DMS53 treated with DMSO at 0.1 percent for 48 hours (cell line): ENCODE measurements around the gene ZCCHC2.
A peak's percentile ranks its signal among the peaks of the same experiment; 100 is the strongest.

Experiments used
- DNase-seq: peaks from one replicate; lab custom pipeline; 2025; ENCODE audit not compliant: unreplicated experiment; lab: John Stamatoyannopoulos, UW

Gene ZCCHC2

DNA sequence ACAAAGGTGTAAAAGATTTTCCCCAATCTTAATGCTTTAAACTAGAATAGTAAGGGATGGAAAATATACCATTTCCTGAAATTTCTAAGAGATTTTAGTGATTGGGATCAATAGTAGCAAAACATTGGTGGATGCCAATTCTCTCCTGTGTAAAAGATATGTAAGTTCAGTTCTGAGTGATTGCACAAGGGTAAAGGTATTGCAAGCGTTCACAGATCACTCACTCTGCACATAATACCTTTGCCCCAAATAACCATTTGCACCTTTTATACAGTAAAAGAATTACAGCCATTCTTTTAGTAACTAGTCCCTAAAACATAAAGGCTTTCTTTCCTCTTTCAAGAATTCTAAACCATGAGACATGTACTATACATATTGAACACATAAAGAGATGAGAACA, 13.0 kb upstream of the ZCCHC2 start:
- no peak for DNase-seq

DNA sequence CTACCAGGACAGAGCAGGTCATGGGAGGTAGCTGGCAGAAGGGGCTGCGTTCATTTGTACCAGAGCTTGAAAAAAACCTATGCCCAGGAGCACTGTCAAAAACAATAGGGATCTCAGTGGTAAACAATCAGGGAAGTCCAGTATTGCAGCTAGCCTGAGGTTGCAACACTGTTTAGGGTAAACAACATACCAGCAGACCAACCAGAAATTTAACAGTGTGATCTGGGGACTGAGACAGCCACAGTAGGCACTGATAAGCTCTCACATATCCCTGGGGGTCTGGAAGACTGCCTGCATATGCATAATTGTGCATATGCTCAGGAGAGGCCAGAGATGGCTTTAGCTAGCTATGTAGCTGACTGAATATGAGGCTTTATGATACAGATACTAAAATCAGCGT, 12.0 kb upstream of the ZCCHC2 start:
- DNase-seq = no peak

DNA sequence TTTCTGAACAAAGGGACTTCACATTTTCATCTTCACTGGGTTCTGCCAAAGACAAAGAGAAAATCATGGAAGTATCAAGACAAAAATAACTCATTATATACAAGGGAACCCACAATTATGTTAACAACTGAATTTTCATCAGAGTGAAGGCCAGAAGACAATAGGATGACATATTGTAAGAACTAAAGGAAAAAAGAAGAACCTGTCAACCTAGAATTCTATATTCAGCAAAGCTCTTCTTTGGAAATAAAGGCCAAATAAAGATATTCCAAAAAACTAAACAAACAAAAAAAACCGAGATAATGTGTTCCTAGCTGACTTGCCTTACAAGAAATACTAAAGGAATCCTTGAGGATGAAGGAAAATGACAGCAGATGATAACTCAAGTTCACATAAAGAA, 10.3 kb upstream of the ZCCHC2 start:
- DNase-seq = no peak

DNA sequence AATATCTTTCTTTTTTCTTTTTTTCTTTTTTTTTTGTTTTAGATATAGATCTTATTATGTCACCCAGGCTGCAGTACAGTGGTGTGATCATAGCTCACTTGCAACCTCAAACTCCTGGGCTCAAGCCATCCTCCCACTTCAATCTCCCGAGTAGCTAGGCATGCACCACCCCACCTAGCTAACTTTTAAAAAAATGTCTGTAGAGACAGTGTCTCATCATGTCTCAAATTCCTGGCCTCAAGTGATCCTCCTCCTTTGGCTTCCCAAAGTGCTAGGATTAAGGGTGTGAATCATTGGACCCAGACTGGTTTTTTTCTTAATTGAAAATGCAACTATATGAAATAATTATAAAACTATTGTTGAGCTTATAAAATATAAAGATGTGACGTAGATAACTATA, 9.8 kb upstream of the ZCCHC2 start:
- no peak for DNase-seq

DNA sequence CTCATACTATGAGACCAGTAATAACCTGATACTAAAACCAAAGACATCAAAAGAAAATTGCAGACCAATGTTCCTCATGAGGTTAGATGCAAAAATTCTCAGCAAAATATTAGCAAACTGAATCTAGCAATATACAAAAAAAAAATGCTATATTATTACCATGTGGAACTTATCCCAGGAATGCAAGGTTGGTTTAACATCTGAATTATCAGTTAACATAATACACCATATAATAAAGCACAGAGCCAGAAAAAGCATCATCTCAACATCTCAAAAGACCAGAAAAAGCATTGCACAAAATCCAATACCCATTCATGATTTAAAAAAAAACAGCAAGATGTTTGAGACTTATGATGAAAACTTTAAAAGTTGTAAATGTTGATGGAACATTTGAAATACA, 8.3 kb upstream of the ZCCHC2 start:
- DNase-seq = no peak

DNA sequence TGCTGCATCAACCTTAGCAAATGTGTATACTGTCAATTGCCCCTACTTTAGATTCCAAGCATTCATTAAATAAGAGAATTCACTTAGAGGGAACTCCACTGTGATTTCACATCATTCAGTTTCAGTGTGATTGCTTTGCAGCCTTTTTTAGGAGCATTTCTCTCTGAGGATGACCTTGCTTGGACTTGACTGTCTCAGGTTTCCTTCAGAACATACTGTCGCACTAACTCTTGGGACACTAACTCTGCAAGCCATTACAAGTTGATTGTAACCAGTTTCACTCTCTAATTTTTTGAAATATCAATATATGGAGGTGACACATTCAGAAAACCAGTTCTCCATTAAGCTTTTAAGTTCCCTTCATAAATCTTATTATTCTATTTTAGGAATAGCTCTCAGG, 6.6 kb upstream of the ZCCHC2 start:
- DNase-seq = no peak

DNA sequence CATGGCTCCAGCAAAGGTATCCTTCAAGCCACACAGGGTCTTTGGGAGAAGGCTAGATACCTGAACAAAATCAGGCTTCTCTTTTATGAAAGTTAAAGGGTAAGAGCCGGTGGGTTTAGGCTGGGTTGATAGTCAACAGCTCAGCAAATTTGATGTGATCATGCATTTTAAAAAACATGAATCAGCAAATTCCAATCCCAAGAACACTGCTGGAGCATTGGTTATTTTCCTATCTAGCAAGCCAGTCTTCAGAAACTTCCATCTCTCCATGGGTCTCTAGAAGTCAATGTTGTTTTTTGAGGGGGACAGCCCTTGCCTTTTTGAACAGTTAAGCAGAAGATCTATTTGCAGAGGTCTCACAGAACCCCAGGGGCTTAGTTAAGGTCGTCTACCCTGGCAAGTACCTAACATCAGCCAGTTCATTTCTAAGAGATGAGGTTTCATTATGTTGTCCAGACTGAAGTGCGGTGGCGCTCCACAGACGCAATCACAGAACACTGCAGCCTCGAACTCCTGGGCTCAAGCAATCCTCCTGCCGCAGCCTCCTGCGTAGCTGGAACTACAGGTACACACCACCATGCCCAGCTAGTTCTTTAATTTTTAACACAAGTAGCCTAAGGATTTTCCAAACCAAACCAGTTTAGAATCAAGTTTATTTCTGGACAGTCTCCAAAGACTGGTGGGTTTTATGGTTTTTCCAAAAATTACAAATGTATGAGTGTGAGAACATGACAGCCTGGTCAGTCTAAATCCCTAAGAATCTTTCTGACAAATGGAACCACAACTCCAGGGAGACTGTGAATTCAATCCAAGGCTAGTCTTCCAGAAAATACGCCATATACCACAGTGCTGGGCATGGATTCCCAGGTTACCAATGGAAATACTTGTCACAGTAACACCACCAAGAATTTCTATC, 4.1 kb upstream of the ZCCHC2 start:
- DNase-seq = no peak

DNA sequence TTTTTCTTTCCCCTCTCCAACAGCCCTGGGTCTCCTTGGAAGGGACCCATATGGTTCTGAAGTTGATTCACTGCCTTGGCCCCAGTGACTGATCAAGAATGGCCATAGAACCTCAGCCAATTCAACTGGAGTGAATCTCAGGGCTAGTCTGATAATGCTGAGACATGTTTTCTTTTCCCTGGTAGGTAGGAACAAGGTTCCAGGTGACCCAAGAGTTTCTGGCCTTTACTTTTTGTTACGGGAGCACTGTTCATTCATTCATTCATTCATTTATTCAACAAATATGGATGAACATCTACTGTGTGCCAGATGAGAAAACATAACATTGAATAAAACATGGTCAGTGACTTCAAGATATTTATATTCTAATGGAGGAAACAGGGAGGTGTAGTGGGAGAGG, 3.1 kb upstream of the ZCCHC2 start:
- DNase-seq = no peak

DNA sequence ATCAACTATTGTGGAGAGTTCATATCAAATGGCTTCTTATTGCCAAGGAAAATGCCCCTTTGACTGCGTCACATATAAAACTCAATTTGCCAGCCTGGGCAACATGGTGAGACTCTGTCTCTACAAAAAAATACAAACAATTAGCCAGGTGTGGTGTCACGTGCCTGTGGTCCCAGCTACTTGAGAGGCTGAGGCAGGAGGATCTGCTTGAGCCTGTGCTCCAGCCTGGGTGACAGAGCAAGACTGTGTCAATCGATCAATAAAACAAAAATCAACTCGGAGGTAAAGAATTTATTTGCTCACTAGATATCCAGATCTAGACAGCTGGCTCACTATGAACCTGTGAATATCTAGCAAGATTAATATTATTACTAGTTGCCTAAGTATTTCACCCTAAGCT, 1.7 kb upstream of the ZCCHC2 start:
- DNase-seq = no peak

DNA sequence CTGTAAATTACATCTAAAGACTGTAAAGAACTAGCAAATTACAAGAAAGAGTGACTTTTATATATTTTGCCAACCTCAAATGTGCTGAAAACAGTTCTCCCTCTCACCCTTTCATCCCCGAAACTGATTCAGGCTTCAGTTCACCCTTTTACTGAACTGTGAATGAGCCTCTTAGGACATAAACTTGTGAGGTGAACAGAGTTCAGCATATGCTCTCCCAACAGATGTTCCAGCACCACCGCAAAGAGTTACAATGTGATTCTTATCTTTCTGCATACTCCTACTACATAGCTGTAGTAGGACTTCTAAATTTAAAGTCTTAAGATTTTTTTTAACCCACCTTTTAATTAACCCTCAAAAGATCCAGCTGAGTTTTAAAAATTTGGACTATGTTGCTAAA, 1.2 kb upstream of the ZCCHC2 start:
- no peak for DNase-seq

DNA sequence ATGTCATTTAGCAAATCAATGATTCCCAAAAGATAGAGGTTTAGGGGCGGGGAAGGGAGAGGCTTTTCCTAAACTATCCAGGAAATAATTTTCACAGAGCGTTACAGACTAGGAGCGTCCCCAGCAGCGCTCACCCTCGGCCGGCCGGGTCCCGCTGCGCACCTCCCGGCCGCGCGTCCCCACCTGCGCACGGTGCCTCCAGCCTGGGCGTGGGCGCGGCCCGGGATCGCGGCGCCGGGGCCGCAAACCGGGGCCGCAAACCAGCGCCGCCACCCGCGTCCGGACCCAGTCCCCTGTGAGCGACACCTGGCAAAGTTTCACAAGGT, 684 bp upstream of the ZCCHC2 start:
- peak; percentile 50 for DNase-seq

DNA sequence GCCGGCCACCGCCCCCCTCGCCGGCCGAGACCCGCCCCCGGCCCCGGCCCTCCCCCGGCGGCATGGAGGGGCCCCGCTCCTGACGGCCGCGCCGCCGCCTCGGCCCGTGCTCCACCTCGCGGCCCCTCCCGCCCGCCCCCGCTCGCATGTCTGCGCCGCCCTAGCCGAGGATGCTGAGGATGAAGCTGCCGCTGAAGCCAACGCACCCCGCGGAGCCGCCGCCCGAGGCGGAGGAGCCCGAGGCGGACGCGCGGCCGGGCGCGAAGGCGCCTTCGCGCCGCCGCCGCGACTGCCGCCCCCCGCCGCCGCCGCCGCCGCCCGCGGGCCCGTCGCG, 397 bp downstream of the ZCCHC2 start:
- DNase-seq = no peak

DNA sequence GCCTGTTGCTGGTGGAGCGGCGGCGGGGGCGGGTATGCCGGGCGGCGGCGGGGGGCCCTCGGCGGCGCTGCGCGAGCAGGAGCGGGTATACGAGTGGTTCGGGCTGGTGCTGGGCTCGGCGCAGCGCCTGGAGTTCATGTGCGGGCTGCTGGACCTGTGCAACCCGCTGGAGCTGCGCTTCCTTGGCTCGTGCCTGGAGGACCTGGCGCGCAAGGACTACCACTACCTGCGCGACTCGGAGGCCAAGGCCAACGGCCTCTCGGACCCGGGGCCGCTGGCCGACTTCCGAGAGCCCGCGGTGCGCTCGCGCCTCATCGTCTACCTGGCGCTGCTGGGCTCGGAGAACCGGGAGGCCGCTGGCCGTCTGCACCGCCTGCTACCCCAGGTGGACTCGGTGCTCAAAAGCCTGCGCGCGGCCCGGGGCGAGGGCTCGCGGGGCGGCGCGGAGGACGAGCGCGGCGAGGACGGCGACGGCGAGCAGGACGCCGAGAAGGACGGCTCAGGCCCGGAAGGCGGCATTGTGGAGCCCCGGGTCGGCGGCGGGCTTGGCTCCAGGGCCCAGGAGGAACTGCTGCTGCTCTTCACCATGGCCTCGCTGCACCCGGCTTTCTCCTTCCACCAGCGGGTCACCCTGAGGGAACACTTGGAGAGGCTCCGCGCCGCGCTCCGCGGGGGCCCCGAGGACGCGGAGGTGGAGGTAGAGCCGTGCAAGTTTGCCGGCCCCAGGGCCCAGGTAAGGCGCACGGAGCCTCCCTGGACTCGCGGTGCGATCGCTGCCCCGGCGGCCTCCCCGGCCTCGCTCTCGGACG, 1.0 kb downstream of the ZCCHC2 start:
- peak; percentile 40 for DNase-seq

DNA sequence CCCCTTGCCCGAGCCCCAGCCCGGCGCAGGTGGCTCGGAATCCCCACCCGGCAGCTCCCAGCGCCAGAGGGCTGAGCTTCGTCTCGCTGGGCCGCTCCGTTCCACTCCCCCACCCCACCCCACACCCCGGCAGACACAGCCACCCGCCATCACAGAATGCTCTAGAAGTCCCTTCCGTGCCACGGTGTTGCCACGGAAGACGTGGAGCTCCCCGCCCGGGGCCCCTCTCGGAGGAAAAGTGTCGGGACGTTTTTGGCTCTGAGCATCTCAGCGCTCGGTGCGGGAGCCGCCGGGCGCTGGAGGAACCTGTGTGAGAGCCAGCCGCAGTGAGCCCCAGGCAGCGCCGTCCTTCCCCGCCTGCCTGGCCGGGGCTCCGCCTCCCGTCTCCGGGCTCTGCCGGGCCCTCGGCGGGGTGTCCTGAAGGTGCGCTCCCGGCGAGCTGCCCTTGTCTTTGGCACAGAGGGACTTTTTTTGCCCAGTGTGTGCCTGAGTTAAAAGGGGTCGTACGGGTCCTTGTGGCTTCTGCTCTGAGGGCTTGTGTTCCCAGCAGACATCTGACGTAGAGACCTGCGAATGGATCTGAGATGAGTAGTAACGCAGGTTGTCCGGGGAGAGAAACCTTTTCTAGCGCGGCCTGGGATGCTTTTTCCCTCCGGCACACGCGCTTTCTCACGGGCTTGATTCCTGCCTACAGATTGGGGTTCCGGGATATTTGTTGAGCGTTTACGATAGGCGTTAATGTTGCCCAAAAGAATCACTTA, 1.8 kb downstream of the ZCCHC2 start:
- peak; percentile 85 for DNase-seq

DNA sequence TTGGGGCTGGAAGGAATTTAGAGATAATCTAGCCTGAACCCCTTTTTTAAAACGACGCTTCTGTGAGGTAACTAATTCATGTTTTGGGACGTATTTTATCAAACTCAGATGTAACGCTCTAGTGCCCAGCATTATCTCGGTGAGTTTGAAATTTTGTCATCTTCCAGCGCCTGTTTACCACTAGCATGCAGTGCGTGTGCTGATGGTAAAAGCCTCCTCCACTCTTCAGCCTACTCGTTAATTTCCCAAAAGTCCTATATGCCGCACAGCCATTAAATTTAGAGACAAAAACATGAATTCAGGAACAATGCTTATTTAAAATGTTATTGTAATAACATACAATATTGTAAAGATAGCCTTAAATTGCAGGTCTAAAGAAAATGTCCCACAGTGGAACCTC, 2.8 kb downstream of the ZCCHC2 start:
- DNase-seq = peak; percentile 32

DNA sequence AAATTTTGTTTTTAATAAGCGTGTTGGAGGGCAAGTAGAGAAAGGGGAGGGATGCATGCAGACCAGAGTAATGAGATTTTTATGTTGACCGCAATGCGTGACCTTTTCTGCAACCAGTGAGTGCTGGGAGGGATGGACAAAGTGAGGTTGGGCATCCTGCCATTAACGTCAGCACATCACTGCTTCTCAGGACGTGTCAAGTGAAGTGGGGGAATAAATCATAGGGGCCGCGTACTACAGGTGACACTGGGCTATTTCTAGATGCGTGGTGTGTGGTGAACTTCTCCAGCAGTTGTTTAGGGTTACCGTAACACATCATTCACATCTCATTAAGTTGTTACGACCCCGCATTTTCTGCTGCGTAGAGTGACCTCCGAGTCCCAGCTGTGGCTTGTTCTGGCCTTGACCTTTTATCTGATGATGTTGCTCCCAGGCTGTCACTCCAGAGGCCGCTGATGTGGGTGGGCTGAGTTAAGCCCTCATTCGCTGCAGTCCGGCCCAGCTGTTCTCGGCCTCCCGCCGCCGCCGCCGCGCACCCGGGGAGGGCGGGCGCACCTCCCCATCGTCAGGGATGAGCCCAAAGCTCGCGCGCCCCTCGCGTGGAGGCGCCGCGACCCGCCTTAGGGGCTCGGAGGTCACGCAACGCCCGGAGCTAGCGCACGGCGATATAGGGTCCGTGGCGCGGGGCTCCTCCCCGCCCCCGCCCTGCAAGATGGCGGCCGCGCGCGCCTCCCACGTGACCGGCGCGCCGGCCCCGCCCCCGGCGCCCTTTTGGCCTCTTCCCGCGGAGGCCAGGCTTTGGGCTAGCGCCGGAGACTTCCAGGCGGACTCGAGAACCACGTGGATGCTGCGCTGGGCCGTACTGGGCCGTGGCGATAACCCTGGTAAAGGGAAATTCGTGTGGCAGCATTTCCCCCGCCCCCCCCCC, 3.5 kb downstream of the ZCCHC2 start:
- peak; percentile 92 for DNase-seq

DNA sequence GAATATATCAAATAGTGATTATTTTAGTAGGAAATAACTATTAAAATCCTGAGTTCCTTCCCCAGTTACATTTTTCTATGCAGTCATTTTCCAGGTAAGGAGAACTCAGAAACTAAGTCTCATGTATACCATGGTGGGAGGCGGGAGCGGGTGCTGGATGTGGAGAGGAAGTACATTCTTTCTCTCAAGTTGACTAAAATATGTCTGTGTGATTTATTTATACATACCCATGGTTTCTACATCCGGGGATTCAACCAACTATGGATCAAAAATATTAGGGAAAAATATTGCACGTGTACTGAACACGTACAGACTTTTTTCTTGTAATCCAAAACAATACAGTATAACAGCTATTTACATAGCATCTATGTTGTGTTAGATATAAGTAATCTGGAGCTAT, 6.8 kb downstream of the ZCCHC2 start:
- no peak for DNase-seq

DNA sequence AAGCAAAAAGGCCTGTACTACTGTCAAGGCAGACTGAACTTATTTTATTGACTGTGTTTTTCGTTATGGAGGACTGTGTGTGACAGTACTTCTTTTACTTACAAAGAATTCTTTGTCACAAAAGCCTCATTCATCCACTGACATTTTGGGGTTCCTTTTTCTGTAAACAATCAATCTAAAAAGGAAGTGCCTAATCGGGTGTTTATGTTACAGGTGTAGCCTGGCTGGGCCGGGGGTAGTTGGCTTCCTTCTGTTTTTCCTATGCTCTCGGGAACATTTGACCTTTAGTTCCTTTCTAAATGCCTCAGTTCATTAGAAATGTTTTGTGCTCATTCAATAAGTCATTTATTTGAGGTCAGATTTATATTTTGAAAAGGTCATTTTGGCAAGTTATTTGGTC, 8.3 kb downstream of the ZCCHC2 start:
- DNase-seq = no peak

DNA sequence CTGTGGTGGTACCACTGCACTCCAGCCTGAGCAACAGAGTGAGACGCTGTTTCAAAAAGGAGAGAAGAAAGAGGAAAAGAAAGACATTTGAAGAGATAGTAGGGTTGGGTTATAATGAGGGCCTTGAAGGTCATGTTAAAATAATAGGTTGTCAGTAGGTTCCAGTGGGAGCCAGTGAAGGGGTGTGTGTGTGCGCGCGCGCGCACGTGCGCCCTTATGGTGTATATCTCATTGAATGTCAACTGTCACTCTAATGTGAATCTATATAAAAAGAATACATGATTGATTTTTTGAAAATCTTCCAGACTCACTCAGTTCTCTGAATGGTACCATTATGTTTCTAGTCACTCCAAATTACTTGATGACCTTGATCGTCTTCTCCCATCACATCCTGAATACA, 9.1 kb downstream of the ZCCHC2 start:
- no peak for DNase-seq

DNA sequence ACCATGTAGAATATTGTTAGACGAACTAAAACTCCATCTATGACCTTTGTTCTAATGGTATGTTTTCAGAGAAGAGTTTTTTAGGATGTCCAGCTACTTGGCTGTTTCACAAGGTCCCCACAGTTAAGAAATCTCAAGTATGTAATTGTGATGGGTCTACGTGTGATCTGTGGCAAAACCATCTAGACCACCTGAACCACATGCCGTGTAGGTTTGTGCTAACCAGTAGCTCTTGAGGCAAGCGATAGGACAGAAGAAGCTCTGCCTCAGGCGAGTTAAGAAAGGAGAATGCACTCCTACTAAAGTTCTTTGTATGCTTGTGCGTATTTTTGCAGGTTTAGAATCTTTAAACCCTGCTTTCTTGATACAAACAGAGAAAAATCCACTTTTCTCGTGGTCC, 13.2 kb downstream of the ZCCHC2 start:
- no peak for DNase-seq
